GM10266 (cell line): ENCODE measurements around the gene SKAP1.
"Not testable (repeated sequence)": the region's sequence is repeated elsewhere in the genome, so short reads cannot be mapped to it uniquely, and the experiment has no call there.

Experiments used
- DNase-seq: peaks from one replicate; pipeline ENCODE4 v3.0.0; 2012; ENCODE audit errors: extremely low spot score
- CTCF ChIP-seq: IDR thresholded peaks from 2 replicates; pipeline ENCODE4 v1.5.1; 2012; ENCODE audit warnings: mild to moderate bottlenecking, low read depth; ENCODE audit not compliant: control insufficient read depth, insufficient read depth; ENCODE audit errors: missing control alignments

Gene SKAP1

GRCh38 chr17:48191362-48191761 lies 238.7 kb downstream of the SKAP1 start:
- no peak for DNase-seq
- no peak for TF ChIP-seq CTCF

GRCh38 chr17:48190871-48191270 lies 239.1 kb downstream of the SKAP1 start:
- TF ChIP-seq CTCF, result no peak
- DNase-seq, result no peak

GRCh38 chr17:48187872-48188608 lies 242.0 kb downstream of the SKAP1 start:
- DNase-seq, result no peak
- no peak for TF ChIP-seq CTCF

GRCh38 chr17:48186317-48186716 lies 243.7 kb downstream of the SKAP1 start:
- not testable (repeated sequence) for DNase-seq

- TF ChIP-seq CTCF, result no peak
- DNase-seq, result no peak
Observed at GRCh38 chr17:48184721-48185120, 245.3 kb downstream of the SKAP1 start.

GRCh38 chr17:48181653-48182052 lies 248.4 kb downstream of the SKAP1 start:
- DNase-seq, result no peak
- TF ChIP-seq CTCF, result peak; percentile 38

- TF ChIP-seq CTCF, result no peak
Observed at GRCh38 chr17:48180842-48181629, 249.0 kb downstream of the SKAP1 start.

More at GRCh38 chr17:48180842-48181629, 249.0 kb downstream of the SKAP1 start:
- DNase-seq, result no peak
